K562 (cell line): Measurements from ENCODE around the gene ADM. TPM values are rescaled to one million over a fixed set of nuclear protein-coding genes. Genes with fewer than 3 reads are reported as not detected.

Experiments
- HLTF ChIP-seq: fragments of 450-650 bp; IDR thresholded peaks from 2 replicates; pipeline ENCODE4 v1.6.1; 2016
- KDM2B ChIP-seq: fragments of 250-450 bp; sonication (Bioruptor Pico); IDR thresholded peaks from 2 replicates; pipeline ENCODE4 v1.8.0; 2021; ENCODE audit warnings: mild to moderate bottlenecking, moderate library complexity
- MAFF ChIP-seq: IDR thresholded peaks from 2 replicates; pipeline ENCODE4 v1.6.1; 2012; ENCODE audit warnings: low read length, improper control_type of control experiment
- MAFK ChIP-seq: IDR thresholded peaks from 2 replicates; pipeline ENCODE4 v1.6.1; 2011; ENCODE audit warnings: low read length, improper control_type of control experiment
- MCM3 ChIP-seq: fragments of 450-650 bp; IDR thresholded peaks from 2 replicates; pipeline ENCODE4 v1.6.1; 2016
- NFIC ChIP-seq: fragments of 450-650 bp; IDR thresholded peaks from 2 replicates; pipeline ENCODE4 v1.6.1; 2017; ENCODE audit warnings: mild to moderate bottlenecking, inconsistent platforms
- RUNX1 ChIP-seq: sonication (generic); IDR thresholded peaks from 2 replicates; pipeline ENCODE4 v1.6.1; 2016; ENCODE audit warnings: antibody characterized with exemption, low read depth
- SMAD4 ChIP-seq: fragments of 250-450 bp; sonication (Bioruptor Pico); conservative IDR thresholded peaks from 2 replicates; pipeline ENCODE4 v1.8.0; 2021; ENCODE audit warnings: inconsistent platforms, mild to moderate bottlenecking, moderate library complexity
- SRSF7 ChIP-seq: fragments of 200-400 bp; formaldehyde crosslinking; optimal IDR thresholded peaks from 2 replicates; pipeline ENCODE3; 2017; ENCODE audit warnings: mild to moderate bottlenecking, low read depth, low read length
- TBL1XR1 ChIP-seq, 2 experiments: IDR thresholded peaks; 2 replicates each; pipeline ENCODE4 v1.6.1; 2012; ENCODE audit warnings: improper control_type of control experiment in 2 of 2, low read length in 2 of 2, mild to moderate bottlenecking in 1 of 2
- TGIF2 ChIP-seq: sonication (generic); formaldehyde crosslinking; IDR thresholded peaks from 2 replicates; pipeline ENCODE4 v1.8.1; 2022; ENCODE audit warnings: mild to moderate bottlenecking, missing genetic modification reagents, moderate library complexity
- XRCC4 ChIP-seq: IDR thresholded peaks from one replicate; pipeline ENCODE4 v1.6.1; 2011; ENCODE audit not compliant: insufficient read depth, insufficient read length; ENCODE audit errors: extremely low read depth
- ZNF444 ChIP-seq: fragments of 250-450 bp; sonication (Bioruptor Pico); IDR thresholded peaks from 2 replicates; pipeline ENCODE4 v1.4.0; 2020; ENCODE audit warnings: mild to moderate bottlenecking, moderate library complexity
- ZNF445 ChIP-seq: fragments of 250-450 bp; sonication (Bioruptor Pico); IDR thresholded peaks from 2 replicates; pipeline ENCODE4 v1.4.0; 2020; ENCODE audit warnings: low read depth, mild to moderate bottlenecking, moderate library complexity
- polyA plus RNA-seq, 8 experiments: library from polyadenylated mRNA; depleted of rRNA in 4 of 8; stranded (reverse) in 5 of 8; unstranded in 3 of 8; fragments of >200 nt; fragmentation: Nextera tagmentation in 2 of 8; fragmentation: Illumina TruSeq in 1 of 8; extraction: Ambion mirVana in 2 of 8; extraction: Trizol in 1 of 8; gene quantifications; 2 replicates each; pipeline versions ENCODE4 v1.2.1 to v1.2.3, GENCODE V29; 2011 to 2014; ENCODE audit warnings: inconsistent platforms in 1 of 8, missing spikeins in 1 of 8
- total RNA-seq, 7 experiments: library from RNA; depleted of rRNA in 6 of 7; stranded (reverse); fragments of >200 nt in 6 of 7; fragmentation: Illumina TruSeq in 2 of 7; extraction: Trizol in 2 of 7; gene quantifications; 2 replicates each; pipeline versions ENCODE4 v1.2.1 to v1.2.3, GENCODE V29; 2011 to 2021; ENCODE audit warnings: low replicate concordance in 1 of 7
- TF ChIP-seq, protein P1 (sequence below): sonication (generic); formaldehyde crosslinking; IDR thresholded peaks from 2 replicates; pipeline ENCODE4 v1.8.0; 2022; ENCODE audit warnings: missing genetic modification reagents, mild to moderate bottlenecking, borderline replicate concordance
- TF ChIP-seq, protein P2 (sequence below), 2 experiments: fragments of 250-450 bp in 1 of 2; fragments of 450-650 bp in 1 of 2; sonication (Bioruptor Pico) in 1 of 2; IDR thresholded peaks; 2 replicates each; pipeline versions ENCODE4 v1.6.1 to v1.8.0; 2016 to 2021; ENCODE audit warnings: mild to moderate bottlenecking in 2 of 2, moderate library complexity in 2 of 2, missing compliant biosample characterization in 1 of 2, missing genetic modification characterization in 1 of 2
- TF ChIP-seq, protein P3 (sequence below): fragments of 450-650 bp; IDR thresholded peaks from 2 replicates; pipeline ENCODE4 v1.7.1; 2018; ENCODE audit warnings: mild to moderate bottlenecking, low read depth; ENCODE audit not compliant: partially characterized antibody
- TF ChIP-seq, protein P4 (sequence below): sonication (generic); formaldehyde crosslinking; IDR thresholded peaks from 2 replicates; pipeline ENCODE4 v1.8.0; 2023; ENCODE audit warnings: mild to moderate bottlenecking, missing genetic modification reagents
- TF ChIP-seq, protein P5 (sequence below): fragments of 450-650 bp; IDR thresholded peaks from one replicate; pipeline ENCODE4 v1.6.1; 2018; ENCODE audit warnings: mild to moderate bottlenecking, moderate library complexity; ENCODE audit not compliant: partially characterized antibody

ADM gene
- total and polyA plus RNA-seq, 9 of the 15 experiments (the other 6 are each of a cell fraction or from before 2014, with no cell fraction given), result 0.23 to 0.49 (median 0.32) TPM; not detected in 6

DNA sequence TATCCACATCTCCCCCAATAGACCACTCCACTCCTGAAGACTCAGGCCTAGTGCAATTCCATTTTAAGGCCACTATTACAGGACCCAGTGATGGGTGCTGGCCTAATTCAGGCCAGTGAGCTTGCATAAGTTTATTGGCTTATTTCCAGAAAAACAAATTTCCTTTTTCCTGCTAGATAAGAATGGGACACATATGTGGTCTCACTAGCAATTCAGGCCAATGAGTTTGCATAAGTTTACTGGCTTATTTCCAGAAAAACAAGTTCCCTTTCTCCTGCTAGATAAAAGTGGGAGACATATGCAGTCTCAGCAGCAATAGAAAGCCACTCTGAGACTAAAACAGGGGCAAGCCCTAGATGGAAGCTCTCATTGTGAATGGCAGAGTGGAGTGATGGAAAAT, 22.4 kb downstream of the ADM start (continued):
- TF ChIP-seq, protein P1, sequence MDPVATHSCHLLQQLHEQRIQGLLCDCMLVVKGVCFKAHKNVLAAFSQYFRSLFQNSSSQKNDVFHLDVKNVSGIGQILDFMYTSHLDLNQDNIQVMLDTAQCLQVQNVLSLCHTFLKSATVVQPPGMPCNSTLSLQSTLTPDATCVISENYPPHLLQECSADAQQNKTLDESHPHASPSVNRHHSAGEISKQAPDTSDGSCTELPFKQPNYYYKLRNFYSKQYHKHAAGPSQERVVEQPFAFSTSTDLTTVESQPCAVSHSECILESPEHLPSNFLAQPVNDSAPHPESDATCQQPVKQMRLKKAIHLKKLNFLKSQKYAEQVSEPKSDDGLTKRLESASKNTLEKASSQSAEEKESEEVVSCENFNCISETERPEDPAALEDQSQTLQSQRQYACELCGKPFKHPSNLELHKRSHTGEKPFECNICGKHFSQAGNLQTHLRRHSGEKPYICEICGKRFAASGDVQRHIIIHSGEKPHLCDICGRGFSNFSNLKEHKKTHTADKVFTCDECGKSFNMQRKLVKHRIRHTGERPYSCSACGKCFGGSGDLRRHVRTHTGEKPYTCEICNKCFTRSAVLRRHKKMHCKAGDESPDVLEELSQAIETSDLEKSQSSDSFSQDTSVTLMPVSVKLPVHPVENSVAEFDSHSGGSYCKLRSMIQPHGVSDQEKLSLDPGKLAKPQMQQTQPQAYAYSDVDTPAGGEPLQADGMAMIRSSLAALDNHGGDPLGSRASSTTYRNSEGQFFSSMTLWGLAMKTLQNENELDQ (CRISPR knock-in tag), result no peak
- TF ChIP-seq ZNF444 (CRISPR knock-in tag) (no peak), MCM3 (no peak), MAFK (peak; percentile 77), MAFF (peak; percentile 78; the same call in 1 of the 2 replicates), HLTF (no peak), TGIF2 (CRISPR knock-in tag) (no peak), SRSF7 (no peak), XRCC4 (no peak), KDM2B (CRISPR knock-in tag) (no peak), ZNF445 (CRISPR knock-in tag) (no peak), RUNX1 (no peak), TBL1XR1 (IDR thresholded peaks at IDR 0.05; ENCODE audit: low read length in 2 of 2) (peak in 1 of 2 experiments; percentile 52; a peak in 1 of 4 replicates), NFIC (peak; percentile 95), SMAD4 (CRISPR knock-in tag) (peak; percentile 25; the same call in 1 of the 2 replicates)
- TF ChIP-seq, protein P2, sequence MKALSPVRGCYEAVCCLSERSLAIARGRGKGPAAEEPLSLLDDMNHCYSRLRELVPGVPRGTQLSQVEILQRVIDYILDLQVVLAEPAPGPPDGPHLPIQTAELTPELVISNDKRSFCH (CRISPR knock-in tag; IDR thresholded peaks at IDR 0.05), result no peak
- TF ChIP-seq, protein P2 (tag; IDR thresholded peaks at IDR 0.05), result no peak
- TF ChIP-seq, protein P3, sequence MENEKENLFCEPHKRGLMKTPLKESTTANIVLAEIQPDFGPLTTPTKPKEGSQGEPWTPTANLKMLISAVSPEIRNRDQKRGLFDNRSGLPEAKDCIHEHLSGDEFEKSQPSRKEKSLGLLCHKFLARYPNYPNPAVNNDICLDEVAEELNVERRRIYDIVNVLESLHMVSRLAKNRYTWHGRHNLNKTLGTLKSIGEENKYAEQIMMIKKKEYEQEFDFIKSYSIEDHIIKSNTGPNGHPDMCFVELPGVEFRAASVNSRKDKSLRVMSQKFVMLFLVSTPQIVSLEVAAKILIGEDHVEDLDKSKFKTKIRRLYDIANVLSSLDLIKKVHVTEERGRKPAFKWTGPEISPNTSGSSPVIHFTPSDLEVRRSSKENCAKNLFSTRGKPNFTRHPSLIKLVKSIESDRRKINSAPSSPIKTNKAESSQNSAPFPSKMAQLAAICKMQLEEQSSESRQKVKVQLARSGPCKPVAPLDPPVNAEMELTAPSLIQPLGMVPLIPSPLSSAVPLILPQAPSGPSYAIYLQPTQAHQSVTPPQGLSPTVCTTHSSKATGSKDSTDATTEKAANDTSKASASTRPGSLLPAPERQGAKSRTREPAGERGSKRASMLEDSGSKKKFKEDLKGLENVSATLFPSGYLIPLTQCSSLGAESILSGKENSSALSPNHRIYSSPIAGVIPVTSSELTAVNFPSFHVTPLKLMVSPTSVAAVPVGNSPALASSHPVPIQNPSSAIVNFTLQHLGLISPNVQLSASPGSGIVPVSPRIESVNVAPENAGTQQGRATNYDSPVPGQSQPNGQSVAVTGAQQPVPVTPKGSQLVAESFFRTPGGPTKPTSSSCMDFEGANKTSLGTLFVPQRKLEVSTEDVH, result no peak
- TF ChIP-seq, protein P4, sequence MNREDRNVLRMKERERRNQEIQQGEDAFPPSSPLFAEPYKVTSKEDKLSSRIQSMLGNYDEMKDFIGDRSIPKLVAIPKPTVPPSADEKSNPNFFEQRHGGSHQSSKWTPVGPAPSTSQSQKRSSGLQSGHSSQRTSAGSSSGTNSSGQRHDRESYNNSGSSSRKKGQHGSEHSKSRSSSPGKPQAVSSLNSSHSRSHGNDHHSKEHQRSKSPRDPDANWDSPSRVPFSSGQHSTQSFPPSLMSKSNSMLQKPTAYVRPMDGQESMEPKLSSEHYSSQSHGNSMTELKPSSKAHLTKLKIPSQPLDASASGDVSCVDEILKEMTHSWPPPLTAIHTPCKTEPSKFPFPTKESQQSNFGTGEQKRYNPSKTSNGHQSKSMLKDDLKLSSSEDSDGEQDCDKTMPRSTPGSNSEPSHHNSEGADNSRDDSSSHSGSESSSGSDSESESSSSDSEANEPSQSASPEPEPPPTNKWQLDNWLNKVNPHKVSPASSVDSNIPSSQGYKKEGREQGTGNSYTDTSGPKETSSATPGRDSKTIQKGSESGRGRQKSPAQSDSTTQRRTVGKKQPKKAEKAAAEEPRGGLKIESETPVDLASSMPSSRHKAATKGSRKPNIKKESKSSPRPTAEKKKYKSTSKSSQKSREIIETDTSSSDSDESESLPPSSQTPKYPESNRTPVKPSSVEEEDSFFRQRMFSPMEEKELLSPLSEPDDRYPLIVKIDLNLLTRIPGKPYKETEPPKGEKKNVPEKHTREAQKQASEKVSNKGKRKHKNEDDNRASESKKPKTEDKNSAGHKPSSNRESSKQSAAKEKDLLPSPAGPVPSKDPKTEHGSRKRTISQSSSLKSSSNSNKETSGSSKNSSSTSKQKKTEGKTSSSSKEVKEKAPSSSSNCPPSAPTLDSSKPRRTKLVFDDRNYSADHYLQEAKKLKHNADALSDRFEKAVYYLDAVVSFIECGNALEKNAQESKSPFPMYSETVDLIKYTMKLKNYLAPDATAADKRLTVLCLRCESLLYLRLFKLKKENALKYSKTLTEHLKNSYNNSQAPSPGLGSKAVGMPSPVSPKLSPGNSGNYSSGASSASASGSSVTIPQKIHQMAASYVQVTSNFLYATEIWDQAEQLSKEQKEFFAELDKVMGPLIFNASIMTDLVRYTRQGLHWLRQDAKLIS (CRISPR knock-in tag), result no peak
- TF ChIP-seq, protein P5, sequence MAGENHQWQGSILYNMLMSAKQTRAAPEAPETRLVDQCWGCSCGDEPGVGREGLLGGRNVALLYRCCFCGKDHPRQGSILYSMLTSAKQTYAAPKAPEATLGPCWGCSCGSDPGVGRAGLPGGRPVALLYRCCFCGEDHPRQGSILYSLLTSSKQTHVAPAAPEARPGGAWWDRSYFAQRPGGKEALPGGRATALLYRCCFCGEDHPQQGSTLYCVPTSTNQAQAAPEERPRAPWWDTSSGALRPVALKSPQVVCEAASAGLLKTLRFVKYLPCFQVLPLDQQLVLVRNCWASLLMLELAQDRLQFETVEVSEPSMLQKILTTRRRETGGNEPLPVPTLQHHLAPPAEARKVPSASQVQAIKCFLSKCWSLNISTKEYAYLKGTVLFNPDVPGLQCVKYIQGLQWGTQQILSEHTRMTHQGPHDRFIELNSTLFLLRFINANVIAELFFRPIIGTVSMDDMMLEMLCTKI, result no peak
